Body of pancreas (tissue), 4 donors: Measurements from ENCODE around the gene TENM4. TPM values are rescaled to one million over a fixed set of nuclear protein-coding genes. Genes with fewer than 3 reads are reported as not detected.
A peak's percentile ranks its signal among the peaks of the same experiment; 100 is the strongest.

Experiments used
- ATAC-seq: fragments of 150-250 bp; one replicate; pipeline ENCODE4 v1.9.1; 2016
- DNase-seq, 4 donors: peaks; one replicate each; pipeline ENCODE4 v3.0.0-alpha.2; 2019
- H3K27ac ChIP-seq, 4 donors: fragments of 200-600 bp; sonication (generic); 1 replicate in 3 of 4; 2 replicates in 1 of 4; pipeline versions ENCODE4 v1.5.1 to v1.6.1; 2016 to 2019; ENCODE audit warnings: mild to moderate bottlenecking in 1 of 4, mixed read lengths in 1 of 4, moderate library complexity in 1 of 4
- H3K27me3 ChIP-seq, 2 donors: fragments of 200-600 bp; sonication (generic); one replicate each; pipeline ENCODE4 v1.6.0; 2016; ENCODE audit warnings: mild to moderate bottlenecking in 1 of 2
- H3K36me3 ChIP-seq, 2 donors: fragments of 200-600 bp; sonication (generic); replicated peaks in 1 of 2; 2 replicates each; pipeline ENCODE4 v1.5.1; 2016; ENCODE audit warnings: low read depth in 2 of 2; ENCODE audit not compliant: insufficient read depth in 1 of 2
- H3K4me1 ChIP-seq: fragments of 200-600 bp; sonication (generic); one replicate; pipeline ENCODE4 v1.6.0; 2016
- H3K4me3 ChIP-seq, 2 donors: fragments of 200-600 bp; sonication (generic); 1 replicate in 1 of 2; 2 replicates in 1 of 2; pipeline ENCODE4 v1.5.1; 2016 to 2019
- H3K9me3 ChIP-seq, 3 donors: fragments of 200-600 bp; sonication (generic); 1 replicate in 2 of 3; 2 replicates in 1 of 3; pipeline ENCODE4 v1.5.1; 2016
- CTCF ChIP-seq, 7 experiments: fragments of 450-650 bp in 4 of 7; fragments of 200-600 bp in 3 of 7; sonication (generic) in 3 of 7; IDR thresholded peaks; one replicate each; pipeline ENCODE4 v1.5.1; 2016 to 2019; ENCODE audit warnings: antibody characterized with exemption in 7 of 7
- POLR2A ChIP-seq, 3 donors: fragments of 450-650 bp; IDR thresholded peaks; one replicate each; pipeline ENCODE4 v1.6.1; 2016; ENCODE audit warnings: antibody characterized with exemption in 3 of 3, mild to moderate bottlenecking in 2 of 3
- WGBS, 2 donors: methylation state at CpG; one replicate each; pipeline ENCODE4 v1.1.5; 2017; 5-methylcytosine and 5-hydroxymethylcytosine counted together
- intact Hi-C: fragments of 100-400 bp; cut with DNase I; formaldehyde crosslinking; loops from one replicate; pipeline ENCODE4 v1.15.1; 2023
- total RNA-seq, 2 donors: library from RNA; depleted of rRNA; stranded (reverse); fragments of >200 nt; gene quantifications; one replicate each; pipeline ENCODE4 v1.1.0, GENCODE V29; 2016

TENM4 gene
- total RNA-seq, 2 donors from 2014 or later = 0.78 to 6.6 TPM

GRCh38 chr11:79219186-79220045, 221.4 kb downstream of the TENM4 start:
- WGBS, 2 donors = 64 to 67% methylated on average over 6 of the region's 6 CpGs
- Histone ChIP-seq H3K9me3 (no peaks in the 10 kb centered on the region), H3K4me3 (no peak overlapping the region), H3K36me3 (no peaks in the 10 kb centered on the region), H3K4me1 (no peaks in the 10 kb centered on the region), H3K27ac (no peak overlapping the region), H3K27me3 (no peaks in the 10 kb centered on the region)
- DNase-seq = no peak
- no peak for TF ChIP-seq CTCF (IDR thresholded peaks at IDR 0.05)
- no peak for TF ChIP-seq POLR2A (IDR thresholded peaks at IDR 0.05)
- ATAC-seq = no peak
- intact Hi-C loops = no loop called here

- H3K27me3 ChIP-seq = no peaks in the 10 kb centered on the region
- 49 to 52% methylated on average over 6 of the region's 6 CpGs for WGBS, 2 donors
- H3K4me3 ChIP-seq = no peak overlapping the region
- DNase-seq (no peak), ATAC-seq (no peak)
- H3K9me3 ChIP-seq = no peaks in the 10 kb centered on the region
- intact Hi-C loops = no loop called here
- H3K27ac ChIP-seq = no peak overlapping the region
- H3K36me3 ChIP-seq = no peaks in the 10 kb centered on the region
- no peak for TF ChIP-seq CTCF (IDR thresholded peaks at IDR 0.05)
- no peak for TF ChIP-seq POLR2A (IDR thresholded peaks at IDR 0.05)
- no peaks in the 10 kb centered on the region for H3K4me1 ChIP-seq
Measured at GRCh38 chr11:79212741-79213190, 228.1 kb downstream of the TENM4 start.

GRCh38 chr11:79209540-79210266, 231.1 kb downstream of the TENM4 start:
- Histone ChIP-seq H3K36me3 (no peaks in the 10 kb centered on the region), H3K27ac (no peak overlapping the region), H3K4me3 (no peak overlapping the region), H3K27me3 (no peaks in the 10 kb centered on the region), H3K4me1 (no peaks in the 10 kb centered on the region), H3K9me3 (no peaks in the 10 kb centered on the region)
- peak in 3 of 4 donors; percentile 13 to 35 (median 16) for DNase-seq
- ATAC-seq = no peak
- TF ChIP-seq CTCF (IDR thresholded peaks at IDR 0.05) (no peak), POLR2A (IDR thresholded peaks at IDR 0.05) (no peak)
- 85 to 87% methylated on average over 6 of the region's 6 CpGs for WGBS, 2 donors
- intact Hi-C loops = no loop called here

GRCh38 chr11:79208126-79208525, 232.7 kb downstream of the TENM4 start:
- Histone ChIP-seq H3K36me3 (no peaks in the 10 kb centered on the region), H3K27me3 (no peaks in the 10 kb centered on the region), H3K9me3 (no peaks in the 10 kb centered on the region), H3K4me1 (no peaks in the 10 kb centered on the region), H3K4me3 (no peak overlapping the region), H3K27ac (no peak overlapping the region)
- no peak for TF ChIP-seq POLR2A (IDR thresholded peaks at IDR 0.05)
- no peak for TF ChIP-seq CTCF (IDR thresholded peaks at IDR 0.05)
- no peak for ATAC-seq
- WGBS, 2 donors = 85 to 100% methylated on average over 2 of the region's 2 CpGs
- intact Hi-C loops = no loop called here
- no peak for DNase-seq
